ENCODE results near the gene CCNL2.

Gene CCNL2

DNA sequence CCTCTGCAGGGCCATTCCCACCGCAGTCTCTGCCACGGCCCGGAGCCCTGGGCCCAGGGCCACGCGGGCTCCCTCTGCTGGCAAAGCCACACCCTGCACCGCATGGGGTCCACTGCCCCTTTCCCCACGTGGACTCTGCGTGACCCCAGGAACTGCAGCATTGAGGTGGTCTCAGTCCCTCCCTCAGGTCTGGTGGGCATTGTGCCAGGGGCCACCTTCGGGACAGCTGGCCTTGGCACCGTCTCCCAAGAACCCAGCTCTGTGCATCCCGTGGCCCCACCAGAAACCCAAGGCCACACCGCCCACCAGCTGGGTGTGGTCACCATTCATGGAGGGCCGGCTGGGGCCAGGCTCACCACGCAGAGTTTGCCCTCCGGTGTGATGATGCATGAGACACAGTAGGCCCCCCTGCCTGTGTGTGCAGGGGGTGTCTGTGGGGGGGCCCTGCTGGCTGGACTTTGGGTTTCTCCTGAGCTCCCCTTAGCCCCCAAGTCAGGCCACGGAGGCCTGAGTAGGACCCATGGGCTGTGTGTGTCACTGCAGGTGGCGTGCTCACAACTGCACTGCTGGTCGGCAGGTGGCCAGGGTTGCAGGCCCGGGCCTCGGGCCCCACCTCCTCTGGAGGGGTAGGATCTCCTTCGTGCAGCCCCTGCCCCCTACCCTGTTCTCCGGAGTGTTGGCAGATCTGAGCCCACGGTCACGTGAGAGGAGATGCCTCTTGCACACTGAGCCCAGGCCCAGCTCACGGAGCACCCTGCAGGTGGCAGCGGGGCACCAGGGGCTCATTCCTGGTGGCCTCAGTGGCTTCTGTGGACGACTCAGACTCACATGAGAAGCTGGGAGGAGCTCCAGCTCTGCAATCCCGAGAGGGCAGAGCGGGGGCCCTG lies 42.1 kb upstream of the CCNL2 start:
- Histone ChIP-seq H3K36me3 (replicated peaks; ENCODE audit: insufficient read depth, low read length) (no peaks in the 10 kb centered on the region), H3K9me3 (replicated peaks; ENCODE audit: insufficient read depth, low read length) (no peaks in the 10 kb centered on the region), H3K4me2 (ENCODE audit: low read depth, low read length) (no peak overlapping the region), H4K20me1 (ENCODE audit: insufficient read depth, low read length) (no peaks in the 10 kb centered on the region), H3K27me3 (replicated peaks; ENCODE audit: insufficient read depth, low read length) (peaks cover 36% of the 10 kb centered on the region), H3F3A (ENCODE audit: insufficient read depth, low read length) (no peaks in the 10 kb centered on the region), H3K4me1 (ENCODE audit: low read length) (no peaks in the 10 kb centered on the region; the same call in 1 of the 2 replicates), H3K79me2 (ENCODE audit: low read length) (no peaks in the 10 kb centered on the region), H3K9ac (ENCODE audit: low read length) (no peak overlapping the region), H3K27ac (ENCODE audit: low read length) (no peak overlapping the region), H3K4me3 (ENCODE audit: low read length) (no peak overlapping the region), H3K9me2 (replicated peaks; ENCODE audit: insufficient read depth, low read length) (no peaks in the 10 kb centered on the region), H2AFZ (ENCODE audit: low read length) (peak overlapping the region; percentile 68)
- TF ChIP-seq, protein P1, sequence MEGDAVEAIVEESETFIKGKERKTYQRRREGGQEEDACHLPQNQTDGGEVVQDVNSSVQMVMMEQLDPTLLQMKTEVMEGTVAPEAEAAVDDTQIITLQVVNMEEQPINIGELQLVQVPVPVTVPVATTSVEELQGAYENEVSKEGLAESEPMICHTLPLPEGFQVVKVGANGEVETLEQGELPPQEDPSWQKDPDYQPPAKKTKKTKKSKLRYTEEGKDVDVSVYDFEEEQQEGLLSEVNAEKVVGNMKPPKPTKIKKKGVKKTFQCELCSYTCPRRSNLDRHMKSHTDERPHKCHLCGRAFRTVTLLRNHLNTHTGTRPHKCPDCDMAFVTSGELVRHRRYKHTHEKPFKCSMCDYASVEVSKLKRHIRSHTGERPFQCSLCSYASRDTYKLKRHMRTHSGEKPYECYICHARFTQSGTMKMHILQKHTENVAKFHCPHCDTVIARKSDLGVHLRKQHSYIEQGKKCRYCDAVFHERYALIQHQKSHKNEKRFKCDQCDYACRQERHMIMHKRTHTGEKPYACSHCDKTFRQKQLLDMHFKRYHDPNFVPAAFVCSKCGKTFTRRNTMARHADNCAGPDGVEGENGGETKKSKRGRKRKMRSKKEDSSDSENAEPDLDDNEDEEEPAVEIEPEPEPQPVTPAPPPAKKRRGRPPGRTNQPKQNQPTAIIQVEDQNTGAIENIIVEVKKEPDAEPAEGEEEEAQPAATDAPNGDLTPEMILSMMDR (IDR thresholded peaks at IDR 0.05; ENCODE audit: low read length): peak; percentile 82
- TF ChIP-seq EZH2 (optimal IDR thresholded peaks at IDR 0.05; ENCODE audit: low read depth, low read length): no peak
- DNase-seq: peak; percentile 36

- Histone ChIP-seq H3K9me2 (replicated peaks; ENCODE audit: insufficient read depth, low read length) (no peaks in the 10 kb centered on the region), H3K36me3 (replicated peaks; ENCODE audit: insufficient read depth, low read length) (no peaks in the 10 kb centered on the region), H2AFZ (ENCODE audit: low read length) (peak overlapping the region; percentile 68), H3K4me2 (ENCODE audit: low read depth, low read length) (no peak overlapping the region), H3K9me3 (replicated peaks; ENCODE audit: insufficient read depth, low read length) (no peaks in the 10 kb centered on the region), H3K4me3 (ENCODE audit: low read length) (no peak overlapping the region), H3K27ac (ENCODE audit: low read length) (no peak overlapping the region), H3K79me2 (ENCODE audit: low read length) (no peaks in the 10 kb centered on the region), H3F3A (ENCODE audit: insufficient read depth, low read length) (no peaks in the 10 kb centered on the region), H3K27me3 (replicated peaks; ENCODE audit: insufficient read depth, low read length) (peaks cover 36% of the 10 kb centered on the region), H4K20me1 (ENCODE audit: insufficient read depth, low read length) (no peaks in the 10 kb centered on the region), H3K9ac (ENCODE audit: low read length) (no peak overlapping the region), H3K4me1 (ENCODE audit: low read length) (no peaks in the 10 kb centered on the region; the same call in 1 of the 2 replicates)
- DNase-seq: no peak
- TF ChIP-seq EZH2 (optimal IDR thresholded peaks at IDR 0.05; ENCODE audit: low read depth, low read length): no peak
- TF ChIP-seq EZH2phosphoT487 (IDR thresholded peaks at IDR 0.05; ENCODE audit: low read length): no peak
- TF ChIP-seq, protein P1 (IDR thresholded peaks at IDR 0.05; ENCODE audit: low read length): no peak
Observed at GRCh38 chr1:1440262-1441001, 41.3 kb upstream of the CCNL2 start.

- no peak for TF ChIP-seq EZH2 (optimal IDR thresholded peaks at IDR 0.05; ENCODE audit: low read depth, low read length)
- TF ChIP-seq EZH2phosphoT487 (IDR thresholded peaks at IDR 0.05; ENCODE audit: low read length): no peak
- TF ChIP-seq, protein P1 (IDR thresholded peaks at IDR 0.05; ENCODE audit: low read length): no peak
- Histone ChIP-seq H3K27me3 (replicated peaks; ENCODE audit: insufficient read depth, low read length) (peaks cover 42% of the 10 kb centered on the region), H3K9ac (ENCODE audit: low read length) (no peak overlapping the region), H3K4me2 (ENCODE audit: low read depth, low read length) (no peak overlapping the region), H3K36me3 (replicated peaks; ENCODE audit: insufficient read depth, low read length) (no peaks in the 10 kb centered on the region), H3K9me2 (replicated peaks; ENCODE audit: insufficient read depth, low read length) (no peaks in the 10 kb centered on the region), H3F3A (ENCODE audit: insufficient read depth, low read length) (no peaks in the 10 kb centered on the region), H2AFZ (ENCODE audit: low read length) (no peak overlapping the region), H4K20me1 (ENCODE audit: insufficient read depth, low read length) (no peaks in the 10 kb centered on the region), H3K4me1 (ENCODE audit: low read length) (no peaks in the 10 kb centered on the region; the same call in 1 of the 2 replicates), H3K9me3 (replicated peaks; ENCODE audit: insufficient read depth, low read length) (no peaks in the 10 kb centered on the region), H3K79me2 (ENCODE audit: low read length) (no peaks in the 10 kb centered on the region), H3K27ac (ENCODE audit: low read length) (no peak overlapping the region), H3K4me3 (ENCODE audit: low read length) (no peak overlapping the region)
- DNase-seq: no peak
Observed at GRCh38 chr1:1439546-1440261, 40.6 kb upstream of the CCNL2 start.
